ENCODE measurements around the gene CHKB.

DNA sequence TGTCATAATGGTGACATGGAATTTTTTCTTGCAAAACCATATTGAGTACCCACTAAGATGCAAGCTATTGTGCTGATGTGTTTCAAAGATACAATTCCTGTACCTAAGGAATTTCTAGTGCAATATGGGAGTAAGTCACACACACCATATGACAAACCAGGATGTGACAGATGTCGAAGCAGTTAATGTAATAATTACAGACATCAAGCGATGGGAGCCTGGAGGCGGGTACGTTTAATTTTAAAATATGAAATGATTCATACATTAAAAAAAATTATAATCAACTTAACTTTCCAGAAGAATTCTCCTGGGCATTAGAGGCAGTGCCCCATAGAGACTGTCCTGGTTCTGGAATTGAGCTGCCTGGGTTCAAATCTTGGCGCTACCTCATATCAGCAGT is 25.9 kb downstream of the CHKB start:
- TF ChIP-seq, protein P1, sequence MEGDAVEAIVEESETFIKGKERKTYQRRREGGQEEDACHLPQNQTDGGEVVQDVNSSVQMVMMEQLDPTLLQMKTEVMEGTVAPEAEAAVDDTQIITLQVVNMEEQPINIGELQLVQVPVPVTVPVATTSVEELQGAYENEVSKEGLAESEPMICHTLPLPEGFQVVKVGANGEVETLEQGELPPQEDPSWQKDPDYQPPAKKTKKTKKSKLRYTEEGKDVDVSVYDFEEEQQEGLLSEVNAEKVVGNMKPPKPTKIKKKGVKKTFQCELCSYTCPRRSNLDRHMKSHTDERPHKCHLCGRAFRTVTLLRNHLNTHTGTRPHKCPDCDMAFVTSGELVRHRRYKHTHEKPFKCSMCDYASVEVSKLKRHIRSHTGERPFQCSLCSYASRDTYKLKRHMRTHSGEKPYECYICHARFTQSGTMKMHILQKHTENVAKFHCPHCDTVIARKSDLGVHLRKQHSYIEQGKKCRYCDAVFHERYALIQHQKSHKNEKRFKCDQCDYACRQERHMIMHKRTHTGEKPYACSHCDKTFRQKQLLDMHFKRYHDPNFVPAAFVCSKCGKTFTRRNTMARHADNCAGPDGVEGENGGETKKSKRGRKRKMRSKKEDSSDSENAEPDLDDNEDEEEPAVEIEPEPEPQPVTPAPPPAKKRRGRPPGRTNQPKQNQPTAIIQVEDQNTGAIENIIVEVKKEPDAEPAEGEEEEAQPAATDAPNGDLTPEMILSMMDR (IDR thresholded peaks at IDR 0.05; ENCODE audit: insufficient read depth, low read length, poor library complexity, severe bottlenecking): no peak
- TF ChIP-seq EZH2phosphoT487 (conservative IDR thresholded peaks at IDR 0.05; ENCODE audit: low read length): no peak

Data from SU-DHL-6 (cell line).